Femur (tissue), 1 donor: ENCODE measurements around the gene TXNRD2.
"Not testable (repeated sequence)": the region's sequence is repeated elsewhere in the genome, so short reads cannot be mapped to it uniquely, and the experiment has no call there.

Experiments used
- DNase-seq: peaks from one replicate; pipeline ENCODE4 v3.0.0-alpha.2; 2017

The TXNRD2 gene

DNA sequence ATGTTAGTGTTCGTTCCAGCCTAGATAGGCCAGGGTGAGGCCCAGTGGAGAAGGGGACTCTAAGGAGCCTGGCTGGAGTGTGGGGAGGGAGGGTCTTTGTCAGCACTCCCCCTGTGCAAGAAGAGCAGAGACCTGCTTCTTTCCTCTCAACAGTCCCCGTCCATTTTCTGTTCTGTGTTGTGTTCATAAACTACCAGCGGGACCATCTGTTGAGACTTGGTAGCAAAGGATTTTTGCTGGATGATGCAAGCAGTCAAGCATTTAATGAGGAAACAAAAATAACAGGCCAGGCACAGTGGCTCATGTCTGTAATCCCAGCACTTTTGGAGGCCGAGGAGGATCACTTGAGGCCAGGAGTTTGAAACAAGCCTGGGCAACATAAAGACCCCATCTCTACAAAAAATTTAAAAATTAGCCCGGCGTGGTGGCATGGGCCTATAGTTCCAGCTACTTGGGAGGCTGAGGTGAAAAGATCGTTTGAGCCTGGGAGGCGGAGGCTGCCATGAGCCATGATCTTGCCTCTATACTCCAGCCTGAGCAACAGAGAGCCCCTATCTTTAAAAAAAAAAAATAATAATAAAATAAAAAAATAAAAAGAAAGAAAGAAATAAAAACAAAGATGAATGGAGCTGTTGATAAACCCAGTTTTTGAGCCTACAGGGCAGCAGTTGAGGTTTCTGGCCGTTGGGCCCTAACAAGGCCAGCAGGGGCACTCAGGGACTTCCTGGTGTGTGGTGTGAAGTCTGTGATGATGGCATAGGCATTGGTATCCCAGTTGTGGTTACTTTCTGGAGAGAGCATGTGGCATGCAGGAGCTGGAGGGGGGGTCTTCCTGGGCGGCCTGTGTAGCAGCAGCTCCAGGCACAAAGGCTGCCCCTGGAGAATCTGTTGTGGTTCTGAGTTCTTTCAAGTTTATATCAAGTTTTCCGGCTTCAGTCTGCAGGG lies 1.7 kb upstream of the TXNRD2 start:
- DNase-seq: peak; percentile 53

GRCh38 chr22:19942157-19943081 lies 801 bp upstream of the TXNRD2 start:
- DNase-seq: peak; percentile 67

GRCh38 chr22:19940536-19941364 lies 868 bp downstream of the TXNRD2 start:
- DNase-seq: no peak

DNA sequence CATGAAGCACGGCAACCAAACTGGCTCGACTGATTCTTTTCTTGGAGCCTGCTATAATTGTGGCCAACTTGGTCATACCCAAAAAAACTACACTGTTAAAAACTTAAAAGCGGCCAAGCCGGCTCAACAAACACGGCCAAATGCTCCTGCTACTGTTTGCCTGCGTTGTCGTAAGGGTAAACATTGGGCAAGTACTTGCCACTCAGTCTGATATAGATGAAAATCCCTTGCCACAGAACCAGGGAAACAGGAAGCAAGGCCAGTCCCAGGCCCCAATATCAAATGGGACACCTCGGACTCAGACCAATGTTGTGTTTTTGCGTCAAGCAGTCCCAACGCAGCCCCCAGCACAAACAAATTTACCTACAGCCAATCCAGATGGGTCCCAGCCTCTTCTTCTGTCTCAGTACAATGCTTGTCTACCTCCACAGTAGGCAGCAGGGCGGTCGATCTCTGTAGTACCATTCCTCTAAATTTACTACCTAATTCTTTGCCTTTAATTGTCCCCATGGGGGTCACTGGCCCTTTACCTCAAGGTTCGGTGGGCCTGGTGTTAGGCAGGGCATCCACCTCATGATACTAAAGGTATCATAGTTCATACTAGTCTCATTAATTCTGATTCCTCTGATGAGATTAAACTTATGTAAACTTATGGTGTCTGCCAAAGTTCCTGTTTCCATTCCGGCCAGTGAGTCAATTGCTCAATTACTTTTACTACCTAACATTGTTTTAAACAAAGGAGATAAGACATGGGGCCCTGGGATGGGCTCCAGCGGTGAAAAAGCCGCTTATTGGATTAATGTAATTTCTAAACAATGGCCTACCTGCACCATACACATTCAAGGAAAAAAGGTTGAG lies 3.8 kb downstream of the TXNRD2 start:
- DNase-seq: no peak

DNA sequence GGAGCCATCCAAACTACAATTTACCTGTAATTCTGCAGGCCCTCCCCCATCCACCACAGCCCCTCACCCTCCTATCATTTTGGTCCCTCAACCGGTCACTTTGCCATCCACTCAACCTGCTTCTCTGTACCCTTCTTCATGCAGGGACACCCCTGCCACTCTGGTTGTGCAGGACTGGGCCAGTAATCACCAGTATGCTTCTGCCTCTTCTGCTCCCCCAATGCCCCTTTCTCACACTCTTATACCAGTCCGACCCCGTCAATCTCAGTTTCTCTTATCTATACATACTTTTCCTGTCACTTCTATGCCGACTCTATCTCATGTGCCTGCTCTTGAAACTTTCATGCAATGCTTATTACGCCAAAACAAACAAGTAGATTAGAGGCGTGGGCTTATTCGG lies 5.1 kb downstream of the TXNRD2 start:
- no peak for DNase-seq

GRCh38 chr22:19935123-19935718 lies 6.4 kb downstream of the TXNRD2 start:
- DNase-seq: not testable (repeated sequence)

- no peak for DNase-seq
These were observed 8.0 kb downstream of the TXNRD2 start for GRCh38 chr22:19933341-19934241.

GRCh38 chr22:19932367-19933206 lies 9.0 kb downstream of the TXNRD2 start:
- DNase-seq: no peak

DNA sequence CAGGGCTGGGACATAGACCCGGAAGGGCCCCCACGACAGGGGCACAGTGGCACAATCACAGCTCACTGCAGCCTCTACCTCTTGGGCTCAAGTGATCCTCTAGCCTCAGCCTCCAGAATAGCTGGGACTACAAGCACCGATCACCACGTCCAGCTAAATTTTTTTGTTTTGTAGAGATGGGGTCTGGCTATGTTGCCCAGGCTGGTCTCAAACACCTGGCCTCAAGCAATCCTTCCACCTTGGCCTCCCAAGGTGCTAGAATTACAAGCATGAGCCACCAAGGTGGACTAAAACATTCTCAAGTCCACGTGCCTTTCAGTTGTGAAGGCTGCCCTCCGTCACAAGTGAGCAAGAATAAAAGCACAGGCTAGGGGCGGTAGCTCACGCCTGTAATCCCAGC lies 10.1 kb downstream of the TXNRD2 start:
- DNase-seq: no peak

DNA sequence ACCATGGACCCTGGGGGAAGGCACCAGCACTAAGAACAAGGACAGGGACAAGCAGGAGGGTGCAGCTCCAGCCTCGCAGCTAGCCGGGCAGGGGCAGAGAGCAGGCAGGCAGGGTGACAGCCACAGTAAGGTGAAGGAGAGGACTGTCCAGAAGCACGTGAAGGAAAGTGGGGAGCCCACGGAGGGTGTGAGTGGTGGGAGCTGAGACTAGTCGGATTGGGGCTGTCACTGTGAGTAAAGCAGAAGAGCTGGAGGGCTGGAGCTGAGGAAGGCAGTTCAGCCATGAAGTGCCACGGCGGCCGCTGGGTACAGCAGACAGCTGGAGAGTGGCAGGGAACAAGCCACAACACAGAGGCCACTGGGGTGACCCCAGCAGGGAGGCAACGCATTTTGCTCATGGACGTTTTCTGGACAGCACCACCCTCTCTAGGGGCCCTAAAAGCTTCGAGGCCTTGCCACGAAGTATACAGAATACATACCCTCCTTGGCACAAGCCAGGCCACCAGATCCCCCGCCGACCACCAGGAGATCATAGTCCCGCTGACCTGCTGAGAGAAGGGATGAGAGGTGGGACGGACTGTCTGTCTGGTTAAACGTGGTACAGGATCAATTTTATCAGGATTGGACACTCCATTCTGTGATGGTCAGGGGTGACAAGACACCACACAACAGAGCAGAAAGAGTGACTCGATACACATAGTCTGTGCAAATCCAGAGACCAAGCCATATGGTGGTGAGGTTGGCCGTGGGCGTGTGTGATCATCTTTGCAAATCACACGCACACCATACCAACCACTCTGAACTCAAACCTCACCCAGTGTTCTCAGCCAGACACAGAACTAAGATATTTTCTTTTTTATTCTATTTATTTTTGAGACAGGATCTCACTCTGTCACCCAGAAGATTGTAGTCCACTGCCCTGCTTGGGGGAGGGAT lies 10.8 kb downstream of the TXNRD2 start:
- no peak for DNase-seq

DNA sequence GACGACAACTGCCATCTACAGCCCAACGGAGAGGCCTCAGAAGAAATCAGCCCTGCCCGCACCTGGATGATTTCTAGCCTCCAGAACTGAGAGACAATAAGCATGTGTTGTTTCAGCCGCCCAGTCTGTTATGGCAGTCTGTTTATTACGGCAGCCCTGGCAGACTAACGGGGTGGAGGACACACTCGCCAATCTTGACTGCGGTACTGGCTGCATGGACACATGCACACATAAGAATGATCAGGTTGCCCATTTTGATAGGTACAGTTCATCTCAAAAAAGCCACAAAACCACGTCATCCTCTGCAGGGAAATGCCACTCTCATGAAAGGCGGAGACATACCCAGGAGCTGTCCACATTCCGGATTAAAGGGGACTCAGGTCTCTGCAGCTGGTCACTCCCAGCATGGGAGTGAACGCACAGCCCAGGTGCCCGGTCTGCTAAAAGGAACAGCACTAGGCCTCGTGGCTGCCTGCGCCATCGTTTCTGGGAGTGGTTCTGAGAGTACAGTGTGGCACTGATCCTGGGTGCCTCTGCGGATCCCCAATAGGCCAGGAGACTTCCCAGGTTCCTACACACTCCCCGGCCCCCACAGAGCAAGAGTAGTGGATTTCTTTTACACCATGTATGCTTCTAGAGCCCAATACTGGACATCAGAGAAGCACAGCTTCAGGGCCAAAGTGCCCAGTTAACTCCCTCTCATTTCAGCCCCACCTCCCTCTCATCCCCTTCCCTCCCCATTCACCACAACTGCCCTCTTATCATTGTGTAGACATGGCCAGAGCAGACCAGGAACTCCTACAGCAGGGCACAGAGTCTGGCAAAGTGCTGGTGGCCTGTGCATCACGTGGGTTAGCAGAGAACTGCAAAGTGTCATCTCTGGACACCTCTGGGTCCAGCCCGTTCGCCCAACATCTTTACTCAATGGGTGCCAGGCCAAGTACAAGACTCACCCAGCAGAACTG lies 11.8 kb downstream of the TXNRD2 start:
- no peak for DNase-seq

DNA sequence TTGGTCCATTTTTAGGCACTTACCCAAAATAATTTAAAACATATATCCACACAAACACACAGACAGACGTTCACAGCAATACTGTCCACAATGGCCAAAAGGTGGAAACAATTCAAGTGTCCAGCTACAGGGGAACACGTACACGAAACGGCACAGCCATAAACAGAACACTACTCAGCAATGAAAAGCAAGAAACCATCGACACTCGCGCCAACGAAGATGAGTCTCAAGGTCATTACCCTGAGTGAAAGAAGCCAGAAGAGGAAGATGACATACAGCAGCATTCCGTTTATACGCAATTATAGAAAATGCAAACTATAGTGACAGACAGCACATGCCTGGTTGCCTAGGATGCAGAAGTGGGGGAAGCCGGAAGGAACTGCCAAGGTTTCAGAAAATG lies 13.4 kb downstream of the TXNRD2 start:
- DNase-seq: no peak

GRCh38 chr22:19927696-19928095 lies 13.9 kb downstream of the TXNRD2 start:
- no peak for DNase-seq

GRCh38 chr22:19926028-19926427 lies 15.6 kb downstream of the TXNRD2 start:
- not testable (repeated sequence) for DNase-seq

DNA sequence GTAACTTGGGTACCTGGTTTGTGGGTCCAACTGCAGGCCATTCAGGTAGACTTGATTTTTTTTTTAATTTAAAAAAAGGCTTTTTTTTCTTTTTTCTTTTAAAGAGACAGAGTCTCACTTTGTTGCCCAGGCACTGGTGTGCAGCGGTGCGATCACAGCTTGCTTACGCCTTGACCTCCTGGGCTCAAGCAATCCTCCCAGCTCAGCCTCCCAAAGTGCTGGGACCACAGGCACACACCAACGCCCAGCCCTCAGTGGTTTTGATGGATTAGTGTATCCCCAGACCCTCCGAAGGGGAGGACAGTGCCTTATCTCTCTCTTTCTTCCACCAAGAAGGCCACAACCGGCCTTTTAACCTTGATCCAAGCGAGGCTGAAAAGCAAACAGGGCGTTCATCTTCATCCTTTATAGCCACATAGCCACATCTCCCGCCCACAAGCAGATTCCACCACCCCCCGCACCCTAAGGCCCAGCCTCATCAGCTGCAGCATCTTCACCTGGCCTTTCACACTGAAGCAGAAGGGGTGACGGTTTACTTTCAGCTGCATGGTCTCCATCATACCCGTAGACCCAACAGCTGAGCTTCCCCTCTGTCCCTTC lies 17.6 kb downstream of the TXNRD2 start:
- DNase-seq: no peak

- no peak for DNase-seq
These were observed 20.0 kb downstream of the TXNRD2 start for GRCh38 chr22:19921544-19922081.
